Stimulated activated CD4-positive, alpha-beta T cell treated with anti-CD3 and anti-CD28 coated beads, Interleukin-4, amount 100 ng/mL, for 4 hours (primary cell): Measurements from ENCODE around the gene FAM185A.
"Not testable (repeated sequence)": the region's sequence is repeated elsewhere in the genome, so short reads cannot be mapped to it uniquely, and the experiment has no call there.

Experiments
- DNase-seq, 2 experiments: peaks; one replicate each; pipeline ENCODE4 v3.0.0-alpha.2; 2020

Gene FAM185A

GRCh38 chr7:102833343-102833742 is 84.5 kb downstream of the FAM185A start:
- no peak for DNase-seq

- DNase-seq, result no peak
Observed at GRCh38 chr7:102834466-102834865, 85.7 kb downstream of the FAM185A start.

- DNase-seq, result no peak
Observed at GRCh38 chr7:102834999-102835398, 86.2 kb downstream of the FAM185A start.

GRCh38 chr7:102836191-102836919 is 87.6 kb downstream of the FAM185A start:
- DNase-seq, result no peak

- DNase-seq, result no peak
Observed at GRCh38 chr7:102836977-102837376, 88.2 kb downstream of the FAM185A start.

DNA sequence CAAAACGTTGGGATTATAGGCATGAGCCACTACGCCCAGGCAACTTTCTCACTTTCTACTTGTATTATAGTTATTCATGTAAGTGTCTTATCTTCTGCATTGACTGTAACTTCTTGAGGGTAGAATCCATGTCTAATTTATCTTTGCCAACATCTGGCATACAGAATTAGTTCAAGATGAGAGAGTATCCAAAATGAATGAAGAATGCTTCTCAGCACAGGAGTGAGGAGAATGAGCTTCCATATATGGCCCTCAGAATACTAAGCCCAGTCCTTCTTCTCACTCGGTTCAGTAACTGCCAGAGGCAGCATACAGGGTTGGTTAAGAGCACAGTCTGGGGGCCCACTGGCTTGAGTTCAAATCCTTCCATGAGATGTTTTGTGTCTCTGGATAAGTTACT is 89.0 kb downstream of the FAM185A start:
- no peak for DNase-seq

- DNase-seq, result not testable (repeated sequence)
Observed at GRCh38 chr7:102838572-102839101, 89.8 kb downstream of the FAM185A start.

- no peak for DNase-seq
Observed at GRCh38 chr7:102840404-102840803, 91.6 kb downstream of the FAM185A start.

DNA sequence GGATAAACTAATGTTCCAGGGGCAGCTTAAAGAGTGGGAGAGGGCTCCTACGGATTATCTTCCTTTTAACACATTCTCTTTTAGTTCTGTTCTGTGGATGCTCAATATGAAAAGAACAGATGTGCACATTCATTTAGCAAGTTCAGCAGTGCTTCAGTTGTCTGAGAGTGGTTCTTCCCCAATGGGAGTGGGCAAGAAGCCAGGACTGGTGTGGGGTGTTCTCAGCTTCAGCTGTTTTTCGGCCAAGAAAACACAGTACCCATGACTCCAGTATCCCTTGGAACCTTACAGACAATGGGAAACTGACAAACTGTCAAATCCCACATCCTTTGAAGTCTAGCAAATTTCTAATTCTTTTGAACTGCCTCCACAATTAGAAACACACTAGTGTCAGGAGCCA is 92.5 kb downstream of the FAM185A start:
- no peak for DNase-seq

- DNase-seq, result no peak
Observed at GRCh38 chr7:102842284-102842683, 93.5 kb downstream of the FAM185A start.

- DNase-seq, result no peak
Observed at GRCh38 chr7:102843850-102844249, 95.1 kb downstream of the FAM185A start.

GRCh38 chr7:102845346-102845745 is 96.5 kb downstream of the FAM185A start:
- DNase-seq, result no peak

GRCh38 chr7:102849079-102849478 is 100.3 kb downstream of the FAM185A start:
- DNase-seq, result no peak

GRCh38 chr7:102849538-102849937 is 100.7 kb downstream of the FAM185A start:
- no peak for DNase-seq

DNA sequence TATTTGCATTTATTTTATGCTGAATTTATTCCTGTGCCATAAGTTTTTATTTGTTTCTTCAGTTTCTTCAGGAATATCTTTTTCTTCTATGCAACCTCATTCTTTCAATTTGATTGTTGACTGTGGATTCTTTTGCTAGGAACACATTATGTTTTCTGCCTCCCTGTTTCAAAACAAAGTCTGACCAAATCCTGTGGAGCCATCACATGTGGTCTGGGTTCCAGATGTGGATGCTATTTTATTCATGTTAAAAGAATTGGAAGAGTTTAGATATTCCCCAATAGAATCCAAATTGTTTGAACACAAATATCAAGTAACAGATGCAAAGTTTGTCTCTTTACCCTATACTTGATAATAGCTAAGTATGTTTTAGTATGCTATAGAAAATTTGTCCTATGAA is 107.2 kb downstream of the FAM185A start:
- no peak for DNase-seq
